ENCODE measurements around the gene FDXR.

- TF ChIP-seq ZNF274 (IDR thresholded peaks at IDR 0.05; ENCODE audit: low read depth, low read length) (no peak), YY1 (IDR thresholded peaks at IDR 0.05; ENCODE audit: insufficient read depth, insufficient read length) (no peak), SUZ12 (IDR thresholded peaks at IDR 0.05; ENCODE audit: extremely low read depth, insufficient read depth, insufficient read length) (no peak)
Measured at GRCh38 chr17:74870512-74870911, 2.3 kb downstream of the FDXR start.
